ENCODE results near the gene CD81.

The CD81 gene

GRCh38 chr11:2445746-2446551 is 68.8 kb downstream of the CD81 start:
- DNase-seq (ENCODE audit: low spot score): no peak
- no peak for TF ChIP-seq CTCF (IDR thresholded peaks at IDR 0.05; ENCODE audit: borderline replicate concordance, control extremely low read depth, extremely low read depth, insufficient read depth, missing control alignments)
- in situ Hi-C loops (cut with MboI; ENCODE audit: low sequenced_read_pairs, unreplicated experiment): no loop called here

GRCh38 chr11:2446590-2447252 is 69.6 kb downstream of the CD81 start:
- in situ Hi-C loops (cut with MboI; ENCODE audit: low sequenced_read_pairs, unreplicated experiment): no loop called here
- DNase-seq (ENCODE audit: low spot score): no peak
- no peak for TF ChIP-seq CTCF (IDR thresholded peaks at IDR 0.05; ENCODE audit: borderline replicate concordance, control extremely low read depth, extremely low read depth, insufficient read depth, missing control alignments)

Data from GM13976 (cell line).